ENCODE results near the gene AZU1.

DNA sequence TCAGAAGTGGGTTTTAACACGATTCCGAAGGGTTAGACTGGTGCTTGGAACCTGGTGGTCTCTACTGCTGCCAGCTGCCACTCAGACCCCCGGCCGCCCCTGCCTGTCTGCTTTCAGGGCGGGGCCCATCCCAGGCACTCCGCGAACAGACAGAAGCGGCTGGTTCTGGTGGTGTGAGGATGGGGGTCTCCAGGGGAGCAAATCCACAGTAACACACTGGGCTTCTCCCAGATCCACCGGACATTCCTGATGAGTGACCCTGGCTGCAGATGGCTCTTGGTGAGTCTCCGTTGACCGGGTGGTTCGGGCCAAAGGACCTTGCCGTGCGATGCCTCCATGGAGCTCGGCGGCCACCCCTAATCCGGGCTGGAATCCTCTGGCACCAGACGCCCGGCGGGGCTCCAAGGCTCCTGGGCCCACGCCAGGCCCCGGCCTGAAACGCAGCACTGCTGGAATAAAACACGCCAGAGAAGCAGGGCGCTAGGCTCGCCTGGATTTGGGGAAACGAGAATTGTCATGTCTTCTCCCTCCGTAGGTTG lies 32.5 kb upstream of the AZU1 start:
- TF ChIP-seq, protein P1, sequence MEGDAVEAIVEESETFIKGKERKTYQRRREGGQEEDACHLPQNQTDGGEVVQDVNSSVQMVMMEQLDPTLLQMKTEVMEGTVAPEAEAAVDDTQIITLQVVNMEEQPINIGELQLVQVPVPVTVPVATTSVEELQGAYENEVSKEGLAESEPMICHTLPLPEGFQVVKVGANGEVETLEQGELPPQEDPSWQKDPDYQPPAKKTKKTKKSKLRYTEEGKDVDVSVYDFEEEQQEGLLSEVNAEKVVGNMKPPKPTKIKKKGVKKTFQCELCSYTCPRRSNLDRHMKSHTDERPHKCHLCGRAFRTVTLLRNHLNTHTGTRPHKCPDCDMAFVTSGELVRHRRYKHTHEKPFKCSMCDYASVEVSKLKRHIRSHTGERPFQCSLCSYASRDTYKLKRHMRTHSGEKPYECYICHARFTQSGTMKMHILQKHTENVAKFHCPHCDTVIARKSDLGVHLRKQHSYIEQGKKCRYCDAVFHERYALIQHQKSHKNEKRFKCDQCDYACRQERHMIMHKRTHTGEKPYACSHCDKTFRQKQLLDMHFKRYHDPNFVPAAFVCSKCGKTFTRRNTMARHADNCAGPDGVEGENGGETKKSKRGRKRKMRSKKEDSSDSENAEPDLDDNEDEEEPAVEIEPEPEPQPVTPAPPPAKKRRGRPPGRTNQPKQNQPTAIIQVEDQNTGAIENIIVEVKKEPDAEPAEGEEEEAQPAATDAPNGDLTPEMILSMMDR (IDR thresholded peaks at IDR 0.05) = no peak
- TF ChIP-seq POLR2AphosphoS5 (IDR thresholded peaks at IDR 0.05; ENCODE audit: low read depth, low read length) (no peak), SIN3A (IDR thresholded peaks at IDR 0.05; ENCODE audit: borderline replicate concordance, insufficient read depth, low read depth, low read length) (no peak), TCF7L2 (IDR thresholded peaks at IDR 0.05; ENCODE audit: low read depth, low read length) (no peak)
- TF ChIP-seq, protein P2, sequence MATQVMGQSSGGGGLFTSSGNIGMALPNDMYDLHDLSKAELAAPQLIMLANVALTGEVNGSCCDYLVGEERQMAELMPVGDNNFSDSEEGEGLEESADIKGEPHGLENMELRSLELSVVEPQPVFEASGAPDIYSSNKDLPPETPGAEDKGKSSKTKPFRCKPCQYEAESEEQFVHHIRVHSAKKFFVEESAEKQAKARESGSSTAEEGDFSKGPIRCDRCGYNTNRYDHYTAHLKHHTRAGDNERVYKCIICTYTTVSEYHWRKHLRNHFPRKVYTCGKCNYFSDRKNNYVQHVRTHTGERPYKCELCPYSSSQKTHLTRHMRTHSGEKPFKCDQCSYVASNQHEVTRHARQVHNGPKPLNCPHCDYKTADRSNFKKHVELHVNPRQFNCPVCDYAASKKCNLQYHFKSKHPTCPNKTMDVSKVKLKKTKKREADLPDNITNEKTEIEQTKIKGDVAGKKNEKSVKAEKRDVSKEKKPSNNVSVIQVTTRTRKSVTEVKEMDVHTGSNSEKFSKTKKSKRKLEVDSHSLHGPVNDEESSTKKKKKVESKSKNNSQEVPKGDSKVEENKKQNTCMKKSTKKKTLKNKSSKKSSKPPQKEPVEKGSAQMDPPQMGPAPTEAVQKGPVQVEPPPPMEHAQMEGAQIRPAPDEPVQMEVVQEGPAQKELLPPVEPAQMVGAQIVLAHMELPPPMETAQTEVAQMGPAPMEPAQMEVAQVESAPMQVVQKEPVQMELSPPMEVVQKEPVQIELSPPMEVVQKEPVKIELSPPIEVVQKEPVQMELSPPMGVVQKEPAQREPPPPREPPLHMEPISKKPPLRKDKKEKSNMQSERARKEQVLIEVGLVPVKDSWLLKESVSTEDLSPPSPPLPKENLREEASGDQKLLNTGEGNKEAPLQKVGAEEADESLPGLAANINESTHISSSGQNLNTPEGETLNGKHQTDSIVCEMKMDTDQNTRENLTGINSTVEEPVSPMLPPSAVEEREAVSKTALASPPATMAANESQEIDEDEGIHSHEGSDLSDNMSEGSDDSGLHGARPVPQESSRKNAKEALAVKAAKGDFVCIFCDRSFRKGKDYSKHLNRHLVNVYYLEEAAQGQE (IDR thresholded peaks at IDR 0.05; ENCODE audit: insufficient read depth in 1 of 2, low read depth in 2 of 2, low read length in 1 of 2) = no peak
